Endothelial cell of umbilical vein (primary cell): ENCODE measurements around the gene FGF2.

Experiments used
- EZH2 ChIP-seq: IDR thresholded peaks from 2 replicates; pipeline ENCODE4 v1.6.1; 2012; ENCODE audit warnings: borderline replicate concordance, low read depth, mild to moderate bottlenecking, moderate library complexity, low read length, inconsistent platforms; ENCODE audit not compliant: severe bottlenecking
- MYC ChIP-seq: IDR thresholded peaks from one replicate; pipeline ENCODE4 v1.6.1; 2011; ENCODE audit warnings: mild to moderate bottlenecking, low read depth, low read length
- POLR2A ChIP-seq: IDR thresholded peaks from 2 replicates; pipeline ENCODE4 v1.6.1; 2012; ENCODE audit warnings: low read depth, mild to moderate bottlenecking, control low read depth, low read length
- TF ChIP-seq, protein P1 (sequence below), 2 donors: IDR thresholded peaks; 1 replicate in 1 of 2; 2 replicates in 1 of 2; pipeline ENCODE4 v1.5.1; 2011; ENCODE audit warnings: low read length in 2 of 2, mild to moderate bottlenecking in 2 of 2, moderate library complexity in 2 of 2, control low read depth in 1 of 2, inconsistent platforms in 1 of 2, low read depth in 1 of 2; ENCODE audit not compliant: insufficient read depth in 1 of 2; ENCODE audit errors: extremely low read depth in 1 of 2
- TF ChIP-seq, protein P2 (sequence below): IDR thresholded peaks from 2 replicates; pipeline ENCODE4 v1.6.1; 2011; ENCODE audit not compliant: insufficient read depth, insufficient read length

DNA sequence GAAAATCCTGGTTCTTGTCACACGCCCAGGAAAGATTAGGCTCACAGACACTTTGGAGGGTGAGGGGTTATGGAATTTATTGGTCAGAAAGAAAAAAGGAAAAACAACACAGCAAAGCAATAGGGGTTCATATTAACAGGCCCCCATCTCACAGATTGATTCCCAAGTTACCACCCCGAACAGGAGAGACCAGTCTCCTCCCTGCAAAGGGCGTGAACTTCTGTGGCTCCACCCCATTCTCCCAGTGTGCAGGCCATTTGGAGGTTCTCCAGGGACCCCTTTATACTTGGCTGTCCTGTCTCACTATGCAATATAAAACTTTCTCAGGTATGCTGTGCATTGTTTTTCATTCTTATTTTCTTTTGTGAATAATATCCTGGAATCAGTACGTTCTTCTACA is 7.4 kb downstream of the FGF2 start:
- TF ChIP-seq MYC: no peak
- TF ChIP-seq, protein P1, sequence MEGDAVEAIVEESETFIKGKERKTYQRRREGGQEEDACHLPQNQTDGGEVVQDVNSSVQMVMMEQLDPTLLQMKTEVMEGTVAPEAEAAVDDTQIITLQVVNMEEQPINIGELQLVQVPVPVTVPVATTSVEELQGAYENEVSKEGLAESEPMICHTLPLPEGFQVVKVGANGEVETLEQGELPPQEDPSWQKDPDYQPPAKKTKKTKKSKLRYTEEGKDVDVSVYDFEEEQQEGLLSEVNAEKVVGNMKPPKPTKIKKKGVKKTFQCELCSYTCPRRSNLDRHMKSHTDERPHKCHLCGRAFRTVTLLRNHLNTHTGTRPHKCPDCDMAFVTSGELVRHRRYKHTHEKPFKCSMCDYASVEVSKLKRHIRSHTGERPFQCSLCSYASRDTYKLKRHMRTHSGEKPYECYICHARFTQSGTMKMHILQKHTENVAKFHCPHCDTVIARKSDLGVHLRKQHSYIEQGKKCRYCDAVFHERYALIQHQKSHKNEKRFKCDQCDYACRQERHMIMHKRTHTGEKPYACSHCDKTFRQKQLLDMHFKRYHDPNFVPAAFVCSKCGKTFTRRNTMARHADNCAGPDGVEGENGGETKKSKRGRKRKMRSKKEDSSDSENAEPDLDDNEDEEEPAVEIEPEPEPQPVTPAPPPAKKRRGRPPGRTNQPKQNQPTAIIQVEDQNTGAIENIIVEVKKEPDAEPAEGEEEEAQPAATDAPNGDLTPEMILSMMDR (IDR thresholded peaks at IDR 0.05; ENCODE audit: extremely low read depth in 1 of 2, insufficient read depth in 1 of 2, low read depth in 1 of 2, low read length in 2 of 2): no peak
- TF ChIP-seq, protein P2, sequence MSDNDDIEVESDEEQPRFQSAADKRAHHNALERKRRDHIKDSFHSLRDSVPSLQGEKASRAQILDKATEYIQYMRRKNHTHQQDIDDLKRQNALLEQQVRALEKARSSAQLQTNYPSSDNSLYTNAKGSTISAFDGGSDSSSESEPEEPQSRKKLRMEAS: no peak
- no peak for TF ChIP-seq EZH2
- no peak for TF ChIP-seq POLR2A
